CD4-positive, CD25-positive, alpha-beta regulatory T cell (primary cell): ENCODE data around the gene STAM. TPM values are rescaled to one million over a fixed set of nuclear protein-coding genes. Genes with fewer than 3 reads are reported as not detected.

Experiments used
- ATAC-seq, 2 donors: fragments of 150-1000 bp; cut with Tn5 transposase; one replicate each; pipeline ENCODE4 v1.10.0; 2021; ENCODE audit warnings: low read depth in 2 of 2, moderate number of reproducible peaks in 2 of 2, moderate library complexity in 1 of 2
- DNase-seq, 3 donors: peaks; one replicate each; pipeline versions ENCODE4 v3.0.0 to v3.0.0-alpha.2; 2012 to 2022; ENCODE audit warnings: mixed read lengths in 1 of 3
- H3K27ac ChIP-seq: one replicate; pipeline ENCODE4 v1.7.0; 2013; ENCODE audit warnings: mild to moderate bottlenecking, low read length; ENCODE audit not compliant: insufficient read depth, poor library complexity, severe bottlenecking
- H3K27me3 ChIP-seq: one replicate; pipeline ENCODE4 v1.7.0; 2013; ENCODE audit warnings: low read length; ENCODE audit not compliant: control insufficient read depth, insufficient read depth
- H3K36me3 ChIP-seq: one replicate; pipeline ENCODE4 v1.7.0; 2013; ENCODE audit warnings: mild to moderate bottlenecking, low read length, moderate library complexity; ENCODE audit not compliant: control insufficient read depth, insufficient read depth
- H3K4me1 ChIP-seq: 2 replicates; pipeline ENCODE4 v1.7.0; 2013; ENCODE audit warnings: mild to moderate bottlenecking, low read length; ENCODE audit not compliant: insufficient read depth, control insufficient read depth, poor library complexity, severe bottlenecking
- H3K4me3 ChIP-seq: one replicate; pipeline ENCODE4 v1.7.0; 2013; ENCODE audit warnings: low read depth, mild to moderate bottlenecking, low read length, moderate library complexity
- H3K9me3 ChIP-seq, 2 experiments: 1 replicate in 1 of 2; 2 replicates in 1 of 2; pipeline ENCODE4 v1.7.0; 2013; ENCODE audit warnings: low read length in 2 of 2, mild to moderate bottlenecking in 1 of 2, moderate library complexity in 1 of 2; ENCODE audit not compliant: control insufficient read depth in 2 of 2
- H3K27ac Mint-ChIP-seq, 3 donors: one replicate each; pipeline ENCODE4 v1.8.0; 2020 to 2022; ENCODE audit warnings: mild to moderate bottlenecking in 3 of 3, mixed read lengths in 3 of 3, moderate library complexity in 2 of 3
- H3K27me3 Mint-ChIP-seq: one replicate; pipeline ENCODE4 v1.8.0; 2022; ENCODE audit warnings: mild to moderate bottlenecking, mixed read lengths
- H3K36me3 Mint-ChIP-seq: one replicate; pipeline ENCODE4 v1.8.0; 2020; ENCODE audit warnings: mixed read lengths
- H3K4me1 Mint-ChIP-seq, 4 donors: one replicate each; pipeline ENCODE4 v1.8.0; 2020 to 2022; ENCODE audit warnings: mixed read lengths in 4 of 4, mild to moderate bottlenecking in 1 of 4
- H3K4me3 Mint-ChIP-seq, 4 donors: one replicate each; pipeline ENCODE4 v1.8.0; 2020 to 2022; ENCODE audit warnings: mild to moderate bottlenecking in 4 of 4, mixed read lengths in 4 of 4, moderate library complexity in 3 of 4
- H3K9me3 Mint-ChIP-seq, 7 donors: one replicate each; pipeline ENCODE4 v1.8.0; 2020 to 2022; ENCODE audit warnings: mixed read lengths in 7 of 7, mild to moderate bottlenecking in 3 of 7, moderate library complexity in 2 of 7
- polyA plus RNA-seq, 4 donors: library from polyadenylated mRNA; unstranded; fragments of 300-500 nt; fragmentation: Illumina TruSeq; gene quantifications; one replicate each; pipeline ENCODE4 v1.2.3, GENCODE V29; 2021
- total RNA-seq: library from RNA; stranded (reverse); gene quantifications from one replicate; pipeline ENCODE4 v1.2.3, GENCODE V29; 2022

The STAM gene
- total and polyA plus RNA-seq, 5 donors from 2014 or later: 48.0 to 154 (median 69.6) TPM

DNA sequence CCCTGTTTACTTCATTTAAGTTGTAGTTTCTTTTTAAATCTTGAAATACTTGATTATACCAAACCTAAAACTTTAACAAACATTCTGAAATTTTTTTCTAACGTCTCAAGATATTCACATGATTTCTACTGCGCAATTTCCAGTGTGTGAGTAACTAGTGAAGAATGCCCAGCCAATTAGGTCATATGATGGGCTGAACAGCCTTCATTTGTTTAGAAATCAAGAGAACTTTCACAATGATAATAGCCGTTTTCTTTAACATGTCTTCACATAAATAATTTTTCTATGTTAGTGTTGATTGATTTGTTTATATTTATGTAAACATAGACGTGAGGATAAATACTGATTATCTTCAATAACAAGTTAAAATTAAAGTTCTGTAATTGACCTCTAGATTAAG lies 21.8 kb downstream of the STAM start:
- H3K4me3 Mint-ChIP-seq: peak overlapping the region; percentile 80 to 98 (median 92)
- peak; percentile 32 for ATAC-seq
- peaks cover 67 to 90% (median 77%) of the 10 kb centered on the region in 4 donors for H3K4me1 Mint-ChIP-seq

DNA sequence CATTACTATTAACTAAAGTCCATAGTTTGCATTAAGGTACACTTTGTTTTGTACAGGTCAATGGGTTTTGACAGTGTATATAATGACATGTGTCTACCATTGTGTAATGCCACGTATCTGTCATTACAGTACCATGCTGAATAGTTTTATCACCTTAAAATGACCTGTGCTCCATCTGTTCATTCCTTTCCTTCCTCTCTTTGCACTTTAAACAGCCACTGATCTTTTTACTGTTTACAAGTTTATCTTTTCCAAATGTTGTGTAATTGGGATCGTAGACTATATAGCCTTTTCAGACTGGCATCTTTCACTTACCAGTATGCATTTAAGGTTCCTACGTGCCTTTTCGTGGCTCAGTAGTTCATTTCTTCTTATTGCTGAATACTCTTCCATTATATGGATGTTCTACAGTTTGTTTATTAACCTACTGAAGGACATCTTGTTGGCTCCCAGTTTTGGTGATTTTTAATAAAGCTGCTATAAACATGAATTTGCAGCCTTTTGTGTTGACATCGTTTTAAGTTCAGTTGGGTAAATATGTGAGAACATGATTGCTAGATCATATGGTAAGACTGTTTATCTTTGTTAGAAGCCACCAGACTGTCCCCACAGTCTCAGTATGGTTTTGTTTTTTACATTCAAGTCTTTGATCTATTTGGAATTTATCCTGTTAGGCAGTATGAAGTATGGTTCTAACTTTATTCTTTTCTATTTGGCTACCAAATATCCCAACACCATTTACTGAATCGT lies 24.7 kb downstream of the STAM start:
- peak in 1 of 2 donors; percentile 32 for ATAC-seq
- no peaks in the 10 kb centered on the region for H3K9me3 ChIP-seq
- Mint-ChIP-seq H3K27ac (peak overlapping the region; percentile 88 to 89 (median 89)), H3K9me3 (no peaks in the 10 kb centered on the region), H3K4me1 (peaks cover 64 to 91% (median 77%) of the 10 kb centered on the region in 4 donors), H3K27me3 (no peaks in the 10 kb centered on the region), H3K4me3 (peak overlapping the region; percentile 80 to 98 (median 92)), H3K36me3 (peaks cover 14% of the 10 kb centered on the region)
- peak overlapping the region; percentile 97 for H3K27ac ChIP-seq
- DNase-seq: peak in 2 of 3 donors; percentile 47 to 58
- peaks cover 6% of the 10 kb centered on the region for H3K36me3 ChIP-seq
- peak overlapping the region; percentile 87 for H3K4me3 ChIP-seq
- H3K27me3 ChIP-seq: no peaks in the 10 kb centered on the region
- H3K4me1 ChIP-seq: peaks cover 95% of the 10 kb centered on the region

More for the DNA sequence above, 21.8 kb downstream of the STAM start:
- H3K36me3 ChIP-seq: peaks cover 14% of the 10 kb centered on the region
- H3K9me3 Mint-ChIP-seq: peaks cover 0 to 2% (median 0%) of the 10 kb centered on the region in 7 donors
- peak overlapping the region; percentile 97 for H3K27ac ChIP-seq
- H3K4me1 ChIP-seq: peaks cover 97% of the 10 kb centered on the region
- H3K4me3 ChIP-seq: peak overlapping the region; percentile 88
- H3K27me3 ChIP-seq: no peaks in the 10 kb centered on the region
- H3K9me3 ChIP-seq: no peaks in the 10 kb centered on the region
- peak overlapping the region; percentile 72 to 89 (median 89) for H3K27ac Mint-ChIP-seq
- H3K27me3 Mint-ChIP-seq: no peaks in the 10 kb centered on the region
- DNase-seq: no peak
- peaks cover 36% of the 10 kb centered on the region for H3K36me3 Mint-ChIP-seq

DNA sequence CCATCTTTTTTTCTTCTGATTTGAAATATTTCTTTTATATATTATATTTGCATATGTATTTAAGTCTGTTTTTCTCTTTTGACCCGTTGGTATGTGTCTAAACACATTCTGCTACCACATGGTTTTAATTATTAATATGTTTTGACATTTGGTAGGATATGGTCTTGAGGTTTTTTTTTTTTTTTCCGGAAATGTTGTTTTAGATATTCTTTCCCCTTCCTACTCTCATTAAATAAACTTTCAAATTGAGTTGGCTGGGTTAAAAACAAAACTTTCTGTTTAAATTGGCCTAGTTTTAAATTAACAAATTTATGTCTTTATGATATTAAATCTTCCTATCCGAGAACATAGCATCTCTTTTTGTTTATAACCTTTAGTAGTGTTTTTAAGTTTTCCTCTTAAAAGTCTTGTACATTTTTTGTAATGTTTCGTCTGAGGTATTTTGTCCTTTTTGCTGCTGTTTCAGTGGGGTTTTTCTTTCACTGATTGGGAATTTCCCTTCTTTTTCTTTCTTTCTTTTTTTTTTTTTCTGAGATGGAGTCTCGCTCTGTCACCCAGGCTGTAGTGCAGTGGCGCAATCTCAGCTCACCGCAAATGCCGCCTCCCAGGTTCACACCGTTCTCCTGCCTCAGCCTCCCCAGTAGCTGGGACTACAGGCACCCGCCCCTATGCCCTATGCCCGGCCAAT lies 25.4 kb downstream of the STAM start:
- Mint-ChIP-seq H3K27me3 (no peaks in the 10 kb centered on the region), H3K4me3 (peak overlapping the region; percentile 80 to 98 (median 92)), H3K27ac (peak overlapping the region; percentile 88 to 97 (median 89)), H3K9me3 (no peaks in the 10 kb centered on the region), H3K4me1 (peaks cover 65 to 93% (median 78%) of the 10 kb centered on the region in 4 donors), H3K36me3 (peaks cover 15% of the 10 kb centered on the region)
- Histone ChIP-seq H3K36me3 (peaks cover 4% of the 10 kb centered on the region), H3K9me3 (no peaks in the 10 kb centered on the region), H3K4me1 (peaks cover 95% of the 10 kb centered on the region), H3K4me3 (peak overlapping the region; percentile 87), H3K27me3 (no peaks in the 10 kb centered on the region), H3K27ac (peak overlapping the region; percentile 97)
- peak in 1 of 2 donors; percentile 28 for ATAC-seq
- peak; percentile 55 to 75 (median 58) for DNase-seq

DNA sequence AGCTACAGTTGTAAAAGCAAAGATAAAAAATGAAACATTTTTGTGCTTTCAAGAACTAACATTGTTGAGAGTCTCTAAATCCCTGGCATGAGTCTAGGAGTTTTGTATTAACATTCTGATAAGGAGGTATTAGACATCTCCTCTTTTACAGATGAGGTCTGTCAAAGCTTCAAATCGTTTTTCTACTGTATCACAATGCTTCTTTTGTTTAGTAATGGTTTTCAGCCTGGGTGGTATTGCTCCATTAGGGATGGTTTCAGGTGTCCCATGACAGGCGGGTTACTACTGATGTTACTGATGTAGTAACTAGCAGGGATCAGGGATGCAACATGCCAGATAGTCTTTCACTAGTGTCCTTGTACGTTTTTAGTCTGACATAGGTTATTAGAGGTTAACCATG lies 27.4 kb downstream of the STAM start:
- Mint-ChIP-seq H3K4me3 (peak overlapping the region; percentile 66 to 98 (median 85)), H3K4me1 (peaks cover 67 to 96% (median 81%) of the 10 kb centered on the region in 4 donors)
- H3K36me3 ChIP-seq: peaks cover 4% of the 10 kb centered on the region

DNA sequence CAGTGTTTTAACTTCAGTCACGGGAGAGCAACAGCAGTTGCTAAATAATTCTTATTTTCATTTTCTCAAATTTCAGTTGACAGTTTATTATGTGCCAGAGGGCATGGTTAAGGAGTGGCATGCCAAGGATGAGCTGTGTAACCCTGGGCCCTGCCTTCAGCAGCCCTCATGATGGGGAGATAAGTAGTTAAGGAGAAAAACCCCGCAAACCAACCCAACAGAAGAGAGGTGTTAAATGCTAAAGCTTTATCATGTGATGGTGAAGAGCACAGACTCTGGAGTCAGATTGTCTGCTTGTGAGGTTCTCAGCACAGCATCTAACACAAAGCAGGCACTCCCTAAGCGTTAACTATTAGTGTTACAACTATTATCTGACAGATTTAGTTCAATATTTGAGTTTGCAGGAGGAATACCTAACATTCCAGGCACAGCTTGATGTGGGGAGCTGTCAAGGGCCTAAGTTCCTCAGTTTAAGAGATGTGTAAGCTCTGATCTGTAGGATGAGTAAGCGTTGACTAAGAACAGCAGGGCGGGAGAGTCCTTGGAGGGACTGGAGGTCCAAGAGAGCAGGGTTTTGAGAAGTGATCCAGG lies 29.6 kb downstream of the STAM start:
- no peaks in the 10 kb centered on the region for H3K27me3 ChIP-seq
- peaks cover 2% of the 10 kb centered on the region for H3K36me3 ChIP-seq
- H3K4me3 Mint-ChIP-seq: peak overlapping the region; percentile 69 to 91 (median 85)
- peaks cover 93% of the 10 kb centered on the region for H3K4me1 ChIP-seq
- H3K9me3 Mint-ChIP-seq: no peaks in the 10 kb centered on the region
- no peaks in the 10 kb centered on the region for H3K9me3 ChIP-seq
- peaks cover 10% of the 10 kb centered on the region for H3K36me3 Mint-ChIP-seq
- H3K27ac Mint-ChIP-seq: peak overlapping the region; percentile 88 to 95 (median 89)
- H3K27ac ChIP-seq: peak overlapping the region; percentile 97
- H3K4me3 ChIP-seq: peak overlapping the region; percentile 87
- peaks cover 52 to 90% (median 73%) of the 10 kb centered on the region in 4 donors for H3K4me1 Mint-ChIP-seq
- DNase-seq (peak in 1 of 3 donors; percentile 67), ATAC-seq (peak; percentile 45 to 61)
- no peaks in the 10 kb centered on the region for H3K27me3 Mint-ChIP-seq

More for the DNA sequence above, 27.4 kb downstream of the STAM start:
- H3K27ac ChIP-seq: peak overlapping the region; percentile 97
- Mint-ChIP-seq H3K9me3 (no peaks in the 10 kb centered on the region), H3K27me3 (no peaks in the 10 kb centered on the region), H3K36me3 (peaks cover 12% of the 10 kb centered on the region), H3K27ac (peak overlapping the region; percentile 88 to 89 (median 88))
- H3K4me3 ChIP-seq: peak overlapping the region; percentile 87
- DNase-seq (no peak), ATAC-seq (no peak)
- H3K4me1 ChIP-seq: peaks cover 96% of the 10 kb centered on the region
- H3K9me3 ChIP-seq: no peaks in the 10 kb centered on the region
- H3K27me3 ChIP-seq: no peaks in the 10 kb centered on the region

DNA sequence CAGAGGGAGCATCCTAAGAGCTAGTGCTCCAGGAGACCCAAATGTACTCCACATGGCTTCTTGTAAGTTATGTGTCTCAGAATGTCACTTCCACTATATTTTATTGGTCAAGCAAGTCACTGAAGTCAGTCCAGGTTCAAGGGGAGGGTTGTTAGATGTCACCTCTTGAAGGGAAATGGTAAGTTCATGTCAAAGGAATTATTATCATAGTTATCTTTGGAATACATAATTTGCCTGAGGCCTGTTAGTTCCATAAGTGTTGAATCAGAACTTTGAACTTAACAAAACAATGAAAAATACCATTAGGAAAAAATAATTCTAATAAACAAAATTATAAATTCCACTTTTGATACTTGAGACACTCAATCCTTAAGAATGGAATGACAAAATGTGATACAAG lies 30.6 kb downstream of the STAM start:
- peak overlapping the region; percentile 97 for H3K27ac ChIP-seq
- H3K36me3 Mint-ChIP-seq: peaks cover 19% of the 10 kb centered on the region
- peak overlapping the region; percentile 87 for H3K4me3 ChIP-seq
- peak overlapping the region; percentile 0 to 91 (median 76) for H3K4me3 Mint-ChIP-seq
- H3K9me3 ChIP-seq: no peaks in the 10 kb centered on the region
- no peak for ATAC-seq
- H3K4me1 Mint-ChIP-seq: peaks cover 53 to 92% (median 74%) of the 10 kb centered on the region in 4 donors
- no peaks in the 10 kb centered on the region for H3K27me3 Mint-ChIP-seq
- H3K27me3 ChIP-seq: no peaks in the 10 kb centered on the region
- no peak for DNase-seq
- peaks cover 91% of the 10 kb centered on the region for H3K4me1 ChIP-seq
- peaks cover 0 to 2% (median 0%) of the 10 kb centered on the region in 7 donors for H3K9me3 Mint-ChIP-seq
- H3K36me3 ChIP-seq: peaks cover 2% of the 10 kb centered on the region
- peak overlapping the region; percentile 82 to 89 (median 88) for H3K27ac Mint-ChIP-seq

DNA sequence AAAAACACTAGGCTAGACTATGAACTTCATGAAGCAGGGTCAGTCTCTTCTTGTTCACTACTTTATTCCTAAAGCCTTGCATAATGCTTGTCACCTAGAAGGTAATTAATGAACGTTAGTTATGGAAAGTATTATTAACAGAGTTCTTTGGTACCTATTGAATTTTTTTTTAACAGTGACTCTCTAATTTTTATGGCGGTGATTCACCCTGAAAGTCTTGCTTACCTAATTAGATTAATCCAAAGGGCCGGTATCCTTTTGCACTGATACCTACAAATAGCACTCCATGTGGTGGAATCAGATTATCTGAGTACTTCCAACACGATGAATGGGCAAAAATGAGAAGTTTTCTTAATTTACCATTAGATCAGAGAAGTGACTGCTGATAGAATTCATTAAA lies 31.7 kb downstream of the STAM start:
- peaks cover 0 to 2% (median 0%) of the 10 kb centered on the region in 7 donors for H3K9me3 Mint-ChIP-seq
- H3K36me3 Mint-ChIP-seq: peaks cover 26% of the 10 kb centered on the region
- H3K4me1 ChIP-seq: peaks cover 91% of the 10 kb centered on the region
- no peaks in the 10 kb centered on the region for H3K9me3 ChIP-seq
- H3K36me3 ChIP-seq: peaks cover 2% of the 10 kb centered on the region
- DNase-seq (no peak), ATAC-seq (no peak)
- H3K4me1 Mint-ChIP-seq: peaks cover 50 to 92% (median 74%) of the 10 kb centered on the region in 4 donors
- no peaks in the 10 kb centered on the region for H3K27me3 Mint-ChIP-seq
- H3K27ac Mint-ChIP-seq: peak overlapping the region; percentile 22 to 95 (median 47)
- no peaks in the 10 kb centered on the region for H3K27me3 ChIP-seq
- H3K4me3 Mint-ChIP-seq: peak overlapping the region; percentile 48 to 78 (median 63)
- peak overlapping the region; percentile 97 for H3K27ac ChIP-seq
- peak overlapping the region; percentile 87 for H3K4me3 ChIP-seq
